ENCODE data around the gene SOX2.

DNA sequence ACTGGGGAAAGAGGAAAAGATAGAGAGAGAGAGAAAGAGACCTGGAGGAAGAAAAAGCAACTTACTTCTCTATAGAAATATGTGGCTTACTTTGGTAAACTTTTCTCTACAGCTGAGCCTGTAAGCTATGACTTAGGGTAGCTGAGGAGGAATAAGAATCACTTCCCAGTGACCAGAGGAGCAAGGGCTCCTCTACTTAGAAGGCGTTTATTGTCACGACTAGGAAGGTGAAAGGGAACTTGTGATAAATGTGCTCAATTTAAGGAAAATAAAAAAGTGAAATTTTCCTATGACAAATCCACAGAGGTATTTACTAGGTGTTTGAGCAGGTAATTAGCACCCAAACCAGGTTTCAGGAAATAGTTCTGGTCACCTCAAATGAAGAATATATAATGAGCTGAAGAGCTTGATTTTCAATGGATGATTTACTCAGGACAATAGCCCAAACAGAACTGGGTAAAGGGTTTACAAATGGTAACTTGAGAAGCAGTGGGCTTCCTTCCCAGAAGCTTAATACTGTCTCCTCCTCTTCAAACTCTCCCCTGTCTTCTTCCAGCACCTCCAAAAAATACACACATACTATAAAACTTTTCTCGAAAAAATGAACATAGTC lies 46.1 kb downstream of the SOX2 start:
- TF ChIP-seq, protein P1, sequence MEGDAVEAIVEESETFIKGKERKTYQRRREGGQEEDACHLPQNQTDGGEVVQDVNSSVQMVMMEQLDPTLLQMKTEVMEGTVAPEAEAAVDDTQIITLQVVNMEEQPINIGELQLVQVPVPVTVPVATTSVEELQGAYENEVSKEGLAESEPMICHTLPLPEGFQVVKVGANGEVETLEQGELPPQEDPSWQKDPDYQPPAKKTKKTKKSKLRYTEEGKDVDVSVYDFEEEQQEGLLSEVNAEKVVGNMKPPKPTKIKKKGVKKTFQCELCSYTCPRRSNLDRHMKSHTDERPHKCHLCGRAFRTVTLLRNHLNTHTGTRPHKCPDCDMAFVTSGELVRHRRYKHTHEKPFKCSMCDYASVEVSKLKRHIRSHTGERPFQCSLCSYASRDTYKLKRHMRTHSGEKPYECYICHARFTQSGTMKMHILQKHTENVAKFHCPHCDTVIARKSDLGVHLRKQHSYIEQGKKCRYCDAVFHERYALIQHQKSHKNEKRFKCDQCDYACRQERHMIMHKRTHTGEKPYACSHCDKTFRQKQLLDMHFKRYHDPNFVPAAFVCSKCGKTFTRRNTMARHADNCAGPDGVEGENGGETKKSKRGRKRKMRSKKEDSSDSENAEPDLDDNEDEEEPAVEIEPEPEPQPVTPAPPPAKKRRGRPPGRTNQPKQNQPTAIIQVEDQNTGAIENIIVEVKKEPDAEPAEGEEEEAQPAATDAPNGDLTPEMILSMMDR (IDR thresholded peaks at IDR 0.05): no peak
- no peak for TF ChIP-seq POLR2A (IDR thresholded peaks at IDR 0.05)
